Measurements from ENCODE around the gene GAPDHS.

GRCh38 chr19:35516310-35516709 lies 16.9 kb upstream of the GAPDHS start:
- TF ChIP-seq CTCF (IDR thresholded peaks at IDR 0.05; ENCODE audit: low read depth, low read length) (no peak), EZH2phosphoT487 (IDR thresholded peaks at IDR 0.05; ENCODE audit: low read depth) (no peak)
